ENCODE data around the gene PLCL1. TPM values are rescaled to one million over a fixed set of nuclear protein-coding genes. Genes with fewer than 3 reads are reported as not detected.
A peak's percentile ranks its signal among the peaks of the same experiment; 100 is the strongest.

The PLCL1 gene
- total and polyA plus RNA-seq, 8 donors, result 0.93 to 28.7 (median 3.1) TPM

DNA sequence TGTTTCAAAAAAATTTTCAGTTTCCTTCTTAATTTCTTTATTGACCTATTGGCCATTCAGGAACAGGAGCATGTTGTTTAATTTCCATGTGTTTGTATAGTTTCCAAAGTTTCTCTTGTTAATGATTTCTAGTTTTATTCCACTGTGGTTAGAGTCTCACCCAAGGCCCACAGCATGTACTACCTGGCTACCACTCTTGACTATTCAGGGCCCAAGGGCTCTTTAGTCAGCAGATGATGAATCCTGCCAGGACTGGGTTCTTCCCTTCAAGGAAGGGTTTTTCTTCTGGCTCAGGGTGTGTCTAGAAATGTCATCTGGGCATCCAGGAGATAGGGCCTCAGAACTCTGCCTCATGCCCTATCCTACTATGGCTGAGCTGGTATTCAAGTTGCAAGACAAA lies 161.4 kb downstream of the PLCL1 start:
- Histone ChIP-seq H3K4me1 (peaks cover 0 to 13% (median 0%) of the 10 kb centered on the region in 4 donors), H3K36me3 (no peaks in the 10 kb centered on the region), H3K27me3 (no peaks in the 10 kb centered on the region), H3K27ac (no peak overlapping the region), H3K9me3 (peaks cover 0 to 14% (median 9%) of the 10 kb centered on the region in 4 donors), H3K4me3 (no peak overlapping the region)
- no peak for DNase-seq
- TF ChIP-seq POLR2A (IDR thresholded peaks at IDR 0.05), result no peak
- TF ChIP-seq, protein P1, sequence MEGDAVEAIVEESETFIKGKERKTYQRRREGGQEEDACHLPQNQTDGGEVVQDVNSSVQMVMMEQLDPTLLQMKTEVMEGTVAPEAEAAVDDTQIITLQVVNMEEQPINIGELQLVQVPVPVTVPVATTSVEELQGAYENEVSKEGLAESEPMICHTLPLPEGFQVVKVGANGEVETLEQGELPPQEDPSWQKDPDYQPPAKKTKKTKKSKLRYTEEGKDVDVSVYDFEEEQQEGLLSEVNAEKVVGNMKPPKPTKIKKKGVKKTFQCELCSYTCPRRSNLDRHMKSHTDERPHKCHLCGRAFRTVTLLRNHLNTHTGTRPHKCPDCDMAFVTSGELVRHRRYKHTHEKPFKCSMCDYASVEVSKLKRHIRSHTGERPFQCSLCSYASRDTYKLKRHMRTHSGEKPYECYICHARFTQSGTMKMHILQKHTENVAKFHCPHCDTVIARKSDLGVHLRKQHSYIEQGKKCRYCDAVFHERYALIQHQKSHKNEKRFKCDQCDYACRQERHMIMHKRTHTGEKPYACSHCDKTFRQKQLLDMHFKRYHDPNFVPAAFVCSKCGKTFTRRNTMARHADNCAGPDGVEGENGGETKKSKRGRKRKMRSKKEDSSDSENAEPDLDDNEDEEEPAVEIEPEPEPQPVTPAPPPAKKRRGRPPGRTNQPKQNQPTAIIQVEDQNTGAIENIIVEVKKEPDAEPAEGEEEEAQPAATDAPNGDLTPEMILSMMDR (IDR thresholded peaks at IDR 0.05), result no peak
- TF ChIP-seq POLR2AphosphoS5 (IDR thresholded peaks at IDR 0.05), result no peak
- no peak for TF ChIP-seq EP300 (IDR thresholded peaks at IDR 0.05)
- intact Hi-C loops (cut with DNase I; ENCODE audit: low total_unique reads), result no loop called here

DNA sequence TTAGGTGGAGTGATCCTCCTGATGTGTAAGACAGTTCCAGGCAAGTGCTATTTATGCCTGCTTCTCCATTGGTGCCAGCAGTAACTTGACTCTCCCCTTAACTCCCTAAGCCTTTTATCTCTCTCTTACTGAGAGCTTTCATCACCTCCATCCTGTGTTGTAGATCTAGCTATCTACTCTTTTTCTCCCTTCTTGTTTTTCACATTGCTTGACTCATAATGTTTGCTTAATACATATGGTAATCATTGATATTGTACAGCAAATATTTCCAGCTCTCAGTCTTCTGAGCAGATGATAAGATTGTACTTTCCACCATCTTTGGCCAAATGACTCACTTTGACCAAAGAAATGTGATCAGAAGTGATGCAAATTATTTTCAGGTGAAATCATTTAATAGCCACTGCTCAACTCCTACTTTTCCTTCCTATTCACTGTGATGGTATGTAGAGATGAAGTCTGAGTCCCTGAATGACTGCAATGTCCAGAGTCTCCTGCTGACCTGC lies 165.0 kb downstream of the PLCL1 start:
- Histone ChIP-seq H3K4me3 (no peak overlapping the region), H3K36me3 (no peaks in the 10 kb centered on the region), H3K4me1 (peaks cover 0 to 36% (median 9%) of the 10 kb centered on the region in 4 donors), H3K27me3 (no peaks in the 10 kb centered on the region), H3K27ac (no peak overlapping the region), H3K9me3 (peaks cover 0 to 11% (median 8%) of the 10 kb centered on the region in 4 donors)
- TF ChIP-seq POLR2AphosphoS5 (IDR thresholded peaks at IDR 0.05), result peak in 2 of 3 donors; percentile 53 to 74
- TF ChIP-seq, protein P1 (IDR thresholded peaks at IDR 0.05), result no peak
- intact Hi-C loops (cut with DNase I; ENCODE audit: low total_unique reads), result no loop called here
- DNase-seq, result peak in 1 of 2 donors; percentile 20

DNA sequence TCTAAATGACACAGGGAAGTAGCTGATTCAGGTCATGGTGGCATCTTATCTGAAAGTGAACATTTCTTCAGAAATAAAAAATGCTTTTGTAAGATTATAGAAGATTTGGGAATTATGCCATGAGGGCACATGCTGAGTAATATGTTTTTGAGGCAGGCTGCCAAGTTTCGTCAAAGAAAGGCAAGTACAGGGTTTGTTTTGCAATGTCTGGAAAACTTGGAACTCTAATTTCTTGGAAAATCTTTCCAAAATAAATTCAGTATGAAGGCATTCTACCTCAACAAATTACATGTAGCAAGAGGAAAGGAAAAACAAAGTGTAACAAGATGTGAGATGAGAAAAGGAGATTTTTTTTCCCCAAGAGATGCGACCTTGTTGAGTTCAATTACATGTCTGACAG lies 167.7 kb downstream of the PLCL1 start:
- Histone ChIP-seq H3K4me1 (peaks cover 0 to 36% (median 9%) of the 10 kb centered on the region in 4 donors), H3K9me3 (no peaks in the 10 kb centered on the region), H3K27ac (peak overlapping the region in 1 of 5 donors; percentile 22), H3K4me3 (no peak overlapping the region), H3K36me3 (no peaks in the 10 kb centered on the region), H3K27me3 (no peaks in the 10 kb centered on the region)
- 45 to 53% (median 50%) methylated on average over 2 of the region's 2 CpGs for WGBS, 5 donors
- intact Hi-C loops (cut with DNase I; ENCODE audit: low total_unique reads), result no loop called here
- DNase-seq, result peak; percentile 43 to 50
- TF ChIP-seq EP300 (IDR thresholded peaks at IDR 0.05), result no peak

DNA sequence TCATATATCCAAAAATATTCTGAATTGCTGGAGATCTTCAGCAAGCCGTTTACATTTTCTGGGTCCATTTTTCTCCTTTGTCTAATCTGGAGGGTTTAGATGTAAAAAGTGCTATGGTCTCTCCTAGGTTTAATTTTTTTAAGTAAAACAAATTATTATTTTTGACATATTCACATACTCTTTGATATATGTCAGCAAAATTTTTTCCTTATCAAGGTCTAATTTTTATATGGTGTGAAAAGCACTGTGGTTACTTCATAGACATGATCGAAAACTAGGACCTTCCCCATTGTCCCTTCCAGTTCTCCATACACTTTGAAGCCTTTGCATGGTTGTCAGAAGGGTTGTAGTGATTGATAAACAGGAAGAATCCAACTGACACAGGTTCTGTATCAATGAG lies 168.2 kb downstream of the PLCL1 start:
- Histone ChIP-seq H3K4me3 (no peak overlapping the region), H3K27me3 (no peaks in the 10 kb centered on the region), H3K4me1 (peaks cover 0 to 36% (median 9%) of the 10 kb centered on the region in 4 donors), H3K9me3 (no peaks in the 10 kb centered on the region), H3K27ac (no peak overlapping the region), H3K36me3 (no peaks in the 10 kb centered on the region)
- no peak for DNase-seq
- intact Hi-C loops (cut with DNase I; ENCODE audit: low total_unique reads), result no loop called here
- WGBS, 5 donors, result 50 to 93% (median 91%) methylated on average over 2 of the region's 2 CpGs
- no peak for TF ChIP-seq EP300 (IDR thresholded peaks at IDR 0.05)
- TF ChIP-seq, protein P1 (IDR thresholded peaks at IDR 0.05), result no peak

DNA sequence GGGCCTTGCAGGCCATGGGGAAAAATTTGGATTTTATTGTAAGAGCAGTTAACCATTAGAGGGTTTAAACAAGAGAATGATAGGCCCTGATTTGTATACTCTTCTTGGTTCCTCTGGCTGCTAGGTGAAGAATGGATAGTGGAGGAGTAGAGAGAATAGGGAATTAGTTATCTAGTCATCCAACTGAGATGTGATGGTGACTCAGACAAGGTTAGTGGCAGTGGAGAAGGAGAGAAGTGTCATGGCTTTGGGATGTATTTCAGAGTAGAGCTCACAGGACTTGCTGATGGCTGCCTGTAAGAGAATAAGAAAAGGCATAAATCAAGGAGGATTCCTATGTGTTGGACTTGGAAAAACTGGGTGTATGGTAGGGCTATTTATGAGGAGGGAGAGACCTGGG lies 169.4 kb downstream of the PLCL1 start:
- Histone ChIP-seq H3K36me3 (no peaks in the 10 kb centered on the region), H3K4me3 (no peak overlapping the region), H3K9me3 (no peaks in the 10 kb centered on the region), H3K27ac (no peak overlapping the region), H3K27me3 (no peaks in the 10 kb centered on the region), H3K4me1 (peaks cover 0 to 35% (median 9%) of the 10 kb centered on the region in 4 donors)
- DNase-seq, result no peak
- TF ChIP-seq POLR2A (IDR thresholded peaks at IDR 0.05) (no peak), POLR2AphosphoS5 (IDR thresholded peaks at IDR 0.05) (no peak), EP300 (IDR thresholded peaks at IDR 0.05) (no peak)
- TF ChIP-seq, protein P1 (IDR thresholded peaks at IDR 0.05), result no peak
- intact Hi-C loops (cut with DNase I; ENCODE audit: low total_unique reads), result no loop called here
